Neural crest cell (in vitro differentiated cells): ENCODE data around the gene NUB1. TPM values are rescaled to one million over a fixed set of nuclear protein-coding genes. Genes with fewer than 3 reads are reported as not detected.

Experiments
- DNase-seq: peaks from one replicate; pipeline ENCODE4 v3.0.0; 2021; ENCODE audit warnings: low read depth, mixed read lengths, low spot score
- H3K27ac Mint-ChIP-seq: one replicate; pipeline ENCODE4 v1.8.0; 2021; ENCODE audit warnings: mild to moderate bottlenecking, mixed read lengths; ENCODE audit not compliant: unreplicated experiment
- H3K27me3 Mint-ChIP-seq: 2 replicates; pipeline ENCODE4 v1.8.0; 2021; ENCODE audit warnings: low read depth, mild to moderate bottlenecking, mixed read lengths
- H3K36me3 Mint-ChIP-seq: 2 replicates; pipeline ENCODE4 v1.8.0; 2021; ENCODE audit warnings: low read depth, mild to moderate bottlenecking, mixed read lengths
- H3K4me1 Mint-ChIP-seq: 2 replicates; pipeline ENCODE4 v1.8.0; 2021; ENCODE audit warnings: mixed read lengths
- H3K4me3 Mint-ChIP-seq: one replicate; pipeline ENCODE4 v1.8.0; 2021; ENCODE audit warnings: mild to moderate bottlenecking, mixed read lengths
- H3K9me3 Mint-ChIP-seq: 2 replicates; pipeline ENCODE4 v1.8.0; 2021; ENCODE audit warnings: mixed read lengths
- CTCF ChIP-seq: fragments of 200-600 bp; sonication (generic); conservative IDR thresholded peaks from 2 replicates; pipeline ENCODE4 v1.5.0; 2021; ENCODE audit warnings: antibody characterized with exemption, mild to moderate bottlenecking
- total RNA-seq: library from RNA; stranded (reverse); gene quantifications from 2 replicates; pipeline ENCODE4 v1.2.1, GENCODE V29; 2021

The NUB1 gene
- total RNA-seq, 1 donor from 2014 or later = 32.6 TPM

GRCh38 chr7:151425670-151426440 lies 84.2 kb downstream of the NUB1 start:
- TF ChIP-seq CTCF = no peak
- no peak for DNase-seq
- Mint-ChIP-seq H3K27ac (no peak overlapping the region), H3K9me3 (peaks cover 8% of the 10 kb centered on the region), H3K27me3 (no peaks in the 10 kb centered on the region), H3K36me3 (peaks cover 3% of the 10 kb centered on the region), H3K4me1 (peaks cover 25% of the 10 kb centered on the region), H3K4me3 (no peak overlapping the region)

GRCh38 chr7:151426441-151426903 lies 84.9 kb downstream of the NUB1 start:
- no peak overlapping the region for H3K27ac Mint-ChIP-seq
- no peak for DNase-seq
- peaks cover 3% of the 10 kb centered on the region for H3K36me3 Mint-ChIP-seq
- no peaks in the 10 kb centered on the region for H3K27me3 Mint-ChIP-seq
- TF ChIP-seq CTCF = no peak
- peaks cover 25% of the 10 kb centered on the region for H3K4me1 Mint-ChIP-seq
- H3K4me3 Mint-ChIP-seq = no peak overlapping the region
- H3K9me3 Mint-ChIP-seq = peaks cover 8% of the 10 kb centered on the region

- TF ChIP-seq CTCF = no peak
- no peak overlapping the region for H3K4me3 Mint-ChIP-seq
- peaks cover 4% of the 10 kb centered on the region for H3K9me3 Mint-ChIP-seq
- no peak overlapping the region for H3K27ac Mint-ChIP-seq
- no peak for DNase-seq
- no peaks in the 10 kb centered on the region for H3K27me3 Mint-ChIP-seq
- peaks cover 25% of the 10 kb centered on the region for H3K4me1 Mint-ChIP-seq
- peaks cover under 1% of the 10 kb centered on the region for H3K36me3 Mint-ChIP-seq
These were observed 85.5 kb downstream of the NUB1 start for GRCh38 chr7:151426904-151427704.

- Mint-ChIP-seq H3K4me1 (peaks cover 25% of the 10 kb centered on the region), H3K36me3 (no peaks in the 10 kb centered on the region), H3K9me3 (no peaks in the 10 kb centered on the region), H3K27me3 (no peaks in the 10 kb centered on the region), H3K27ac (peak overlapping the region; percentile 43), H3K4me3 (no peak overlapping the region)
- no peak for DNase-seq
- no peak for TF ChIP-seq CTCF
These were observed 86.2 kb downstream of the NUB1 start for GRCh38 chr7:151427705-151428377.

Other genes starting within 250 kb of the NUB1 start
- 2.0 and 2.4 TPM in 2 replicates for gene GBX1, start 174.1 kb upstream of the NUB1 start, total RNA-seq
- not detected in 2 replicates for gene ASB10, start 154.6 kb upstream of the NUB1 start, total RNA-seq
- not detected in 2 replicates for gene H2BK1, start 131.3 kb upstream of the NUB1 start, total RNA-seq
- 67.0 and 68.2 TPM in 2 replicates for gene ABCF2, start 114.6 kb upstream of the NUB1 start, total RNA-seq
- gene CHPF2, start 109.3 kb upstream of the NUB1 start, total RNA-seq = 33.1 and 34.1 TPM in 2 replicates
- gene SMARCD3, start 93.1 kb upstream of the NUB1 start, total RNA-seq = 46.7 and 50.7 TPM in 2 replicates
- gene WDR86, start 68.2 kb downstream of the NUB1 start, total RNA-seq = 24.8 and 29.8 TPM in 2 replicates
- gene CRYGN, start 98.3 kb downstream of the NUB1 start, total RNA-seq = 0.16 and 0.32 TPM in 2 replicates
- 92.9 and 108 TPM in 2 replicates for gene RHEB, start 178.1 kb downstream of the NUB1 start, total RNA-seq